Measurements from ENCODE around the gene PLXNA4.

DNA sequence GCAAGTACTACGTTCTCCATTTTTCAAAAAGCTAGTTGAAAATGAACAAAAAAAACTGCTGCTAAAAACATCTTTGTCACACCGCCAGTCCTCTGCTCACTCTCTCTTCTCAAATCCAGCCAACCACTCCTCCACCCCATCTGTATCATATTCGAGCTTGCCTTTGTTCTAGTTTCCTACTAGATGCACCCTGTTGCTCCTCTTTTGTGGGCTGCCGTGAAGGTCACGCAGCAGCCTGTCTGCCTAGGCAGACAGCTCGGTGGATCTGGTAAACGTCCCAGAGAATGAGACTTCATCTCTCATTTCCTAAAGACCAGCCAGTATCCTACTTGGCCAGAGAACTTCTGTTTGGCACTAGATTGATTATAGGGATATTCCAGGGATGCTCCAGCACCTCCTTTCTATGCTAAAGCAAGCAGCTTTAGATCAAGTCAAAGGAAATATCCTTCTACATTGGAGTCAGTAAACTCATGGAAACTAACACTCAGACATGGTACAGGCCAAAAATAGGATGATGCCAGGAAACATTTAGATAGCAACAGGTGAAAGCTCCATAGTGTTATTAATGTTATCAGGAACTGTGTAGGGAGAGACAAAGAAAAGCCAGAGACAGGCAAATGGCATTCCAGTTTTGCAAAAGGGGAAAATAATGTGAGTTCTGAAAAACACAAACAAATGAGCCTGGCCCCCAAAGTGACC is 8.7 kb upstream of the PLXNA4 start:
- TF ChIP-seq FOXA1 (IDR thresholded peaks at IDR 0.05) (no peak), SUZ12 (IDR thresholded peaks at IDR 0.05) (no peak), ARNT (IDR thresholded peaks at IDR 0.05) (no peak)
